MM.1S (cell line): ENCODE results near the gene PAM16.
"Not testable (repeated sequence)": the region's sequence is repeated elsewhere in the genome, so short reads cannot be mapped to it uniquely, and the experiment has no call there.

Experiments
- DNase-seq: peaks from one replicate; pipeline ENCODE4 v3.0.0-alpha.2; 2015
- H2AFZ ChIP-seq: fragments of 300-600 bp; sonication (generic); 2 replicates; pipeline ENCODE4 v1.6.0; 2016; ENCODE audit warnings: antibody characterized with exemption, low read length
- H3F3A ChIP-seq: fragments of 300-600 bp; sonication (generic); 2 replicates; pipeline ENCODE4 v1.6.1; 2016; ENCODE audit warnings: mild to moderate bottlenecking, antibody characterized with exemption, low read length, moderate library complexity, mixed read lengths; ENCODE audit not compliant: insufficient read depth
- H3K27ac ChIP-seq: fragments of 300-600 bp; sonication (generic); 2 replicates; pipeline ENCODE4 v1.5.1; 2016; ENCODE audit warnings: mild to moderate bottlenecking, low read length
- H3K27me3 ChIP-seq: fragments of 300-600 bp; sonication (generic); replicated peaks from 2 replicates; pipeline ENCODE4 v1.6.0; 2016; ENCODE audit warnings: low read length; ENCODE audit not compliant: insufficient read depth
- H3K36me3 ChIP-seq: fragments of 300-600 bp; sonication (generic); replicated peaks from 2 replicates; pipeline ENCODE4 v1.6.1; 2016; ENCODE audit warnings: mild to moderate bottlenecking, low read length, mixed read lengths; ENCODE audit not compliant: insufficient read depth
- H3K4me1 ChIP-seq: fragments of 300-600 bp; sonication (generic); 2 replicates; pipeline ENCODE4 v1.6.1; 2016; ENCODE audit warnings: low read length, mixed read lengths
- H3K4me2 ChIP-seq: fragments of 300-600 bp; sonication (generic); 2 replicates; pipeline ENCODE4 v1.6.0; 2016; ENCODE audit warnings: low read depth, low read length
- H3K4me3 ChIP-seq: fragments of 300-600 bp; sonication (generic); 2 replicates; pipeline ENCODE4 v1.5.1; 2016; ENCODE audit warnings: low read length, mixed read lengths
- H3K79me2 ChIP-seq: fragments of 300-600 bp; sonication (generic); 2 replicates; pipeline ENCODE4 v1.6.1; 2016; ENCODE audit warnings: mixed run types, low read length, mixed read lengths
- H3K9ac ChIP-seq: fragments of 300-600 bp; sonication (generic); 2 replicates; pipeline ENCODE4 v1.6.1; 2016; ENCODE audit warnings: low read length, mixed read lengths
- H3K9me2 ChIP-seq: fragments of 300-600 bp; sonication (generic); replicated peaks from 2 replicates; pipeline ENCODE4 v1.6.1; 2016; ENCODE audit warnings: mild to moderate bottlenecking, low read length, mixed read lengths; ENCODE audit not compliant: insufficient read depth
- H3K9me3 ChIP-seq: fragments of 300-600 bp; sonication (generic); replicated peaks from 2 replicates; pipeline ENCODE4 v1.6.1; 2016; ENCODE audit warnings: mild to moderate bottlenecking, low read length, mixed read lengths; ENCODE audit not compliant: insufficient read depth
- H4K20me1 ChIP-seq: fragments of 300-600 bp; sonication (generic); 2 replicates; pipeline ENCODE4 v1.6.1; 2016; ENCODE audit warnings: mild to moderate bottlenecking, low read length, moderate library complexity, mixed read lengths; ENCODE audit not compliant: insufficient read depth
- EZH2 ChIP-seq: fragments of 300-600 bp; sonication (generic); optimal IDR thresholded peaks from 2 replicates; pipeline ENCODE3; 2017; ENCODE audit warnings: low read depth, mild to moderate bottlenecking, antibody characterized with exemption, low read length, mixed read lengths
- EZH2phosphoT487 ChIP-seq: fragments of 300-600 bp; sonication (generic); IDR thresholded peaks from 2 replicates; pipeline ENCODE4 v1.6.1; 2018; ENCODE audit warnings: antibody characterized with exemption, low read length
- TF ChIP-seq, protein P1 (sequence below): fragments of 300-600 bp; sonication (generic); IDR thresholded peaks from 2 replicates; pipeline ENCODE4 v1.5.1; 2016; ENCODE audit warnings: antibody characterized with exemption, low read length, mixed read lengths

Gene PAM16

GRCh38 chr16:4337540-4338088 lies 13.5 kb downstream of the PAM16 start:
- H3K4me1 ChIP-seq, result no peaks in the 10 kb centered on the region

DNA sequence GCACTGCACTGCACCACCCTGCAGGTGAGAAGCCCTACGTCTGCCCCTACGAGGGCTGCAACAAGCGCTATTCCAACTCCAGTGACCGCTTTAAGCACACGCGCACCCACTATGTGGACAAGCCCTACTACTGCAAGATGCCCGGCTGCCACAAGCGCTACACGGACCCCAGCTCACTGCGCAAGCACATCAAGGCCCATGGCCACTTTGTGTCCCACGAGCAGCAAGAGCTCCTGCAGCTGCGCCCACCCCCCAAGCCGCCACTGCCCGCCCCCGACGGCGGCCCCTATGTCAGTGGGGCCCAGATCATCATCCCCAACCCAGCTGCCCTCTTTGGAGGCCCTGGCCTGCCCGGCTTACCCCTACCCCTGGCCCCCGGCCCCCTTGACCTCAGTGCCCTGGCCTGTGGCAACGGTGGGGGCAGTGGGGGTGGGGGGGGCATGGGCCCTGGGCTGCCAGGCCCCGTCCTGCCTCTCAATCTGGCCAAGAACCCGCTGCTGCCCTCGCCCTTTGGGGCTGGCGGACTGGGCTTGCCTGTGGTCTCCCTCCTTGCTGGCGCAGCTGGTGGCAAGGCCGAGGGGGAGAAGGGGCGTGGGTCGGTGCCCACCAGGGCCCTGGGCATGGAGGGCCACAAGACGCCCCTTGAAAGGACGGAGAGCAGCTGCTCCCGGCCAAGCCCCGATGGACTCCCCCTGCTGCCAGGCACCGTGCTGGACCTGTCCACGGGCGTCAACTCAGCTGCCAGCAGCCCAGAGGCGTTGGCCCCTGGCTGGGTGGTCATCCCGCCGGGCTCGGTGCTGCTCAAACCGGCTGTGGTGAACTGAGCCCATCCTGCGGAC lies 14.2 kb downstream of the PAM16 start:
- no peaks in the 10 kb centered on the region for H3K79me2 ChIP-seq
- no peak overlapping the region for H3K27ac ChIP-seq
- H3K9me3 ChIP-seq, result no peaks in the 10 kb centered on the region
- no peaks in the 10 kb centered on the region for H3K9me2 ChIP-seq
- no peak overlapping the region for H3K4me3 ChIP-seq
- H3K4me2 ChIP-seq, result no peak overlapping the region
- DNase-seq, result no peak
- H3K36me3 ChIP-seq, result no peaks in the 10 kb centered on the region
- H2AFZ ChIP-seq, result no peak overlapping the region
- no peaks in the 10 kb centered on the region for H4K20me1 ChIP-seq
- H3K4me1 ChIP-seq, result no peaks in the 10 kb centered on the region
- no peak overlapping the region for H3K9ac ChIP-seq
- H3K27me3 ChIP-seq, result peaks cover 20% of the 10 kb centered on the region
- TF ChIP-seq EZH2phosphoT487 (no peak), EZH2 (no peak)
- TF ChIP-seq, protein P1, sequence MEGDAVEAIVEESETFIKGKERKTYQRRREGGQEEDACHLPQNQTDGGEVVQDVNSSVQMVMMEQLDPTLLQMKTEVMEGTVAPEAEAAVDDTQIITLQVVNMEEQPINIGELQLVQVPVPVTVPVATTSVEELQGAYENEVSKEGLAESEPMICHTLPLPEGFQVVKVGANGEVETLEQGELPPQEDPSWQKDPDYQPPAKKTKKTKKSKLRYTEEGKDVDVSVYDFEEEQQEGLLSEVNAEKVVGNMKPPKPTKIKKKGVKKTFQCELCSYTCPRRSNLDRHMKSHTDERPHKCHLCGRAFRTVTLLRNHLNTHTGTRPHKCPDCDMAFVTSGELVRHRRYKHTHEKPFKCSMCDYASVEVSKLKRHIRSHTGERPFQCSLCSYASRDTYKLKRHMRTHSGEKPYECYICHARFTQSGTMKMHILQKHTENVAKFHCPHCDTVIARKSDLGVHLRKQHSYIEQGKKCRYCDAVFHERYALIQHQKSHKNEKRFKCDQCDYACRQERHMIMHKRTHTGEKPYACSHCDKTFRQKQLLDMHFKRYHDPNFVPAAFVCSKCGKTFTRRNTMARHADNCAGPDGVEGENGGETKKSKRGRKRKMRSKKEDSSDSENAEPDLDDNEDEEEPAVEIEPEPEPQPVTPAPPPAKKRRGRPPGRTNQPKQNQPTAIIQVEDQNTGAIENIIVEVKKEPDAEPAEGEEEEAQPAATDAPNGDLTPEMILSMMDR, result no peak
- no peaks in the 10 kb centered on the region for H3F3A ChIP-seq

More at GRCh38 chr16:4337540-4338088, 13.5 kb downstream of the PAM16 start:
- no peaks in the 10 kb centered on the region for H3K79me2 ChIP-seq
- H3K9ac ChIP-seq, result no peak overlapping the region
- no peak overlapping the region for H2AFZ ChIP-seq
- no peak overlapping the region for H3K4me2 ChIP-seq
- H3F3A ChIP-seq, result no peaks in the 10 kb centered on the region
- DNase-seq, result no peak
- H3K27me3 ChIP-seq, result peaks cover 13% of the 10 kb centered on the region
- no peaks in the 10 kb centered on the region for H3K9me3 ChIP-seq
- H4K20me1 ChIP-seq, result no peaks in the 10 kb centered on the region
- H3K36me3 ChIP-seq, result no peaks in the 10 kb centered on the region
- no peaks in the 10 kb centered on the region for H3K9me2 ChIP-seq
- no peak overlapping the region for H3K27ac ChIP-seq
- TF ChIP-seq EZH2phosphoT487 (no peak), EZH2 (no peak)
- TF ChIP-seq, protein P1, result no peak
- H3K4me3 ChIP-seq, result no peak overlapping the region

DNA sequence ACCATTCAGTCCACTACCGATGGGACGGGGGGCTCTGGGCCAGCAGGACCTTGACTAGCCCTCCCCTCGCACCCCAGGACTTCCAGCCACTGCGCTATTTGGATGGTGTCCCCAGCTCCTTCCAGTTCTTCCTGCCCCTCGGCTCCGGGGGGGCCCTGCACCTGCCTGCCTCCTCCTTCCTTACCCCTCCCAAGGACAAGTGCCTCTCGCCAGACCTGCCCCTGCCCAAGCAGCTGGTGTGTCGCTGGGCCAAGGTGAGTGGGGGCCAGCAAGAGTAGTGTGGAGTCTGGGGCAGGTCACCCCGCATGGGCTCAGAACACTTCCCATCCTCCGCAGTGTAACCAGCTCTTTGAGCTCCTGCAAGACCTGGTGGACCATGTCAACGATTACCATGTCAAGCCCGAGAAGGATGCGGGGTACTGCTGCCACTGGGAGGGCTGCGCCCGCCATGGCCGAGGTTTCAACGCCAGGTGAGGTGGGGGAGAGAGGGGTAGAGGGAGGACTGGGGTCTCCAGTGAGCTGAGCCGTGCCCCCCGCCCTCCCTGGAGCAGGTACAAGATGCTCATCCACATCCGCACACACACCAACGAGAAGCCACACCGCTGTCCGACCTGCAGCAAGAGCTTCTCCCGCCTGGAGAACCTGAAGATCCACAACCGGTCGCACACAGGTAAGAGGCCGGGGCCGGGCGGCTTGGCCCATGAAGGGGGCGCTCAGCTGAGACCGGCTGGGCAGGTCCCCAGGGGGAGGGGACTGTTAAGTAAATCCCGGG lies 16.2 kb downstream of the PAM16 start:
- DNase-seq, result no peak
- no peaks in the 10 kb centered on the region for H3F3A ChIP-seq
- TF ChIP-seq EZH2 (no peak), EZH2phosphoT487 (no peak)
- TF ChIP-seq, protein P1, result no peak
- H3K4me2 ChIP-seq, result no peak overlapping the region
- H3K4me1 ChIP-seq, result no peaks in the 10 kb centered on the region
- H3K9me2 ChIP-seq, result no peaks in the 10 kb centered on the region
- H3K9me3 ChIP-seq, result no peaks in the 10 kb centered on the region
- H3K9ac ChIP-seq, result no peak overlapping the region
- no peak overlapping the region for H3K27ac ChIP-seq
- H4K20me1 ChIP-seq, result no peaks in the 10 kb centered on the region
- no peak overlapping the region for H3K4me3 ChIP-seq
- no peaks in the 10 kb centered on the region for H3K36me3 ChIP-seq
- H3K79me2 ChIP-seq, result no peaks in the 10 kb centered on the region
- peaks cover 27% of the 10 kb centered on the region for H3K27me3 ChIP-seq
- no peak overlapping the region for H2AFZ ChIP-seq

DNA sequence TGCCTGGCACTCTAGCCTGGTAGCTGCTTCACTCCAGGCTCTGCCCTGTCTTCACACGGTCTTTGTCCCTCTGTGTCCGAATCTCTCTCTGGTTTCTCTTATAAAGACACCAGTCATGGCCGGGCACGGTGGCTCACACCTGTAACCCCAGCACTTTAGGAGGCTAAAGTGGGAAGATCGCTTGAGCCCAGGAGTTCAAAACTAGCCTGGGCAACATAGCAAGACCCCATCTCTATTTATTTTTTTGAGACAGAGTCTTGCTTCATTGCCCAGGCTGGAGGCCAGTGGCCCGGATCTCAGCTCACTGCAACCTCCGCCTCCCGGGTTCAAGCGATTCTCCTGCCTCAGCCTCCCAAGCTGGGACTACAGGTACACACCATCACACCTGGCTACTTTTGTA lies 17.4 kb downstream of the PAM16 start:
- not testable (repeated sequence) for H3K4me2 ChIP-seq, H3K4me1 ChIP-seq, H3K27ac ChIP-seq, H3K4me3 ChIP-seq, H3K9me3 ChIP-seq, H3K79me2 ChIP-seq, DNase-seq, H3K9me2 ChIP-seq, H4K20me1 ChIP-seq, H2AFZ ChIP-seq, H3K9ac ChIP-seq, H3F3A ChIP-seq, H3K36me3 ChIP-seq
- H3K27me3 ChIP-seq, result peaks cover 27% of the 10 kb centered on the region
